ENCODE results near the gene PRKN.

- no peak for TF ChIP-seq CTCF (IDR thresholded peaks at IDR 0.05; ENCODE audit: low read depth, low read length)
- TF ChIP-seq EZH2phosphoT487 (IDR thresholded peaks at IDR 0.05; ENCODE audit: low read depth): no peak
Observed at GRCh38 chr6:161870236-161870901, 857.2 kb downstream of the PRKN start.

Measured in OCI-LY3 (cell line).